Lung (tissue), 12 donors: ENCODE measurements around the gene FAM83C. TPM values are rescaled to one million over a fixed set of nuclear protein-coding genes. Genes with fewer than 3 reads are reported as not detected.

ENCODE experiments used
- ATAC-seq: fragments of 200-7000 bp; cut with Tn5 transposase; one replicate; pipeline ENCODE4 v1.9.1; 2020; ENCODE audit warnings: moderate number of reproducible peaks; ENCODE audit not compliant: insufficient read depth, low FRiP score
- DNase-seq, 3 donors: peaks; one replicate each; pipeline ENCODE4 v3.0.0-alpha.2; 2013 to 2017
- H3K27ac ChIP-seq, 2 donors: one replicate each; pipeline ENCODE4 v1.5.1; 2013; ENCODE audit warnings: mild to moderate bottlenecking in 2 of 2, moderate library complexity in 2 of 2, control low read depth in 1 of 2, inconsistent platforms in 1 of 2, low read depth in 1 of 2, low read length in 1 of 2
- H3K27me3 ChIP-seq, 3 donors: one replicate each; pipeline ENCODE4 v1.5.1; 2013; ENCODE audit warnings: low read length in 2 of 3; ENCODE audit not compliant: control insufficient read depth in 3 of 3, insufficient read depth in 3 of 3
- H3K36me3 ChIP-seq, 4 donors: one replicate each; pipeline ENCODE4 v1.5.1; 2013; ENCODE audit warnings: low read length in 4 of 4, mild to moderate bottlenecking in 1 of 4, moderate library complexity in 1 of 4; ENCODE audit not compliant: control insufficient read depth in 4 of 4, insufficient read depth in 4 of 4
- H3K4me1 ChIP-seq, 5 donors: one replicate each; pipeline ENCODE4 v1.5.1; 2013; ENCODE audit warnings: low read length in 5 of 5, mild to moderate bottlenecking in 2 of 5, moderate library complexity in 1 of 5; ENCODE audit not compliant: control insufficient read depth in 5 of 5, insufficient read depth in 5 of 5
- H3K4me3 ChIP-seq: one replicate; pipeline ENCODE4 v1.5.1; 2013; ENCODE audit warnings: mild to moderate bottlenecking, control low read depth, moderate library complexity
- H3K9ac ChIP-seq, 2 donors: one replicate each; pipeline ENCODE4 v1.5.1; 2013; ENCODE audit warnings: low read length in 2 of 2, control low read depth in 1 of 2; ENCODE audit not compliant: insufficient read depth in 1 of 2
- H3K9me3 ChIP-seq, 4 donors: one replicate each; pipeline ENCODE4 v1.5.1; 2013; ENCODE audit warnings: low read length in 3 of 4, mild to moderate bottlenecking in 1 of 4, moderate library complexity in 1 of 4; ENCODE audit not compliant: control insufficient read depth in 4 of 4, insufficient read depth in 3 of 4
- WGBS, 2 donors: extraction: QIAGEN DNeasy Blood & Tissue Kit; methylation state at CpG; one replicate each; pipeline ENCODE4 v1.1.7; 2013; 5-methylcytosine and 5-hydroxymethylcytosine counted together
- polyA plus RNA-seq, 2 donors: library from polyadenylated mRNA; stranded (reverse); fragments of 200-250 nt; gene quantifications; one replicate each; pipeline ENCODE4 v1.2.1, GENCODE V29; 2013
- total RNA-seq, 2 donors: library from RNA; depleted of rRNA in 1 of 2; stranded (reverse); fragments of >200 nt in 1 of 2; gene quantifications; one replicate each; pipeline ENCODE4 v1.2.1, GENCODE V29; 2014 to 2021
- TF ChIP-seq, protein P1 (sequence below): IDR thresholded peaks from 2 replicates; pipeline ENCODE4 v1.5.1; 2012; ENCODE audit warnings: mild to moderate bottlenecking; ENCODE audit errors: control extremely low read depth, extremely low read depth
- donor health status: control.
- donor health status: control.
- donor health status: Bipolar disorder and iron deficiency.
- donor health status: healthy.
- donor health status: DM: yes; HTN: yes; CAD: no.

Gene FAM83C
- total and polyA plus RNA-seq, 4 donors: not detected

GRCh38 chr20:35326740-35327073 is 34.5 kb upstream of the FAM83C start:
- no peak for ATAC-seq
- TF ChIP-seq, protein P1, sequence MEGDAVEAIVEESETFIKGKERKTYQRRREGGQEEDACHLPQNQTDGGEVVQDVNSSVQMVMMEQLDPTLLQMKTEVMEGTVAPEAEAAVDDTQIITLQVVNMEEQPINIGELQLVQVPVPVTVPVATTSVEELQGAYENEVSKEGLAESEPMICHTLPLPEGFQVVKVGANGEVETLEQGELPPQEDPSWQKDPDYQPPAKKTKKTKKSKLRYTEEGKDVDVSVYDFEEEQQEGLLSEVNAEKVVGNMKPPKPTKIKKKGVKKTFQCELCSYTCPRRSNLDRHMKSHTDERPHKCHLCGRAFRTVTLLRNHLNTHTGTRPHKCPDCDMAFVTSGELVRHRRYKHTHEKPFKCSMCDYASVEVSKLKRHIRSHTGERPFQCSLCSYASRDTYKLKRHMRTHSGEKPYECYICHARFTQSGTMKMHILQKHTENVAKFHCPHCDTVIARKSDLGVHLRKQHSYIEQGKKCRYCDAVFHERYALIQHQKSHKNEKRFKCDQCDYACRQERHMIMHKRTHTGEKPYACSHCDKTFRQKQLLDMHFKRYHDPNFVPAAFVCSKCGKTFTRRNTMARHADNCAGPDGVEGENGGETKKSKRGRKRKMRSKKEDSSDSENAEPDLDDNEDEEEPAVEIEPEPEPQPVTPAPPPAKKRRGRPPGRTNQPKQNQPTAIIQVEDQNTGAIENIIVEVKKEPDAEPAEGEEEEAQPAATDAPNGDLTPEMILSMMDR: no peak
- WGBS, 2 donors: 94 to 99% methylated on average over 3 of the region's 3 CpGs

GRCh38 chr20:35326021-35326739 is 34.0 kb upstream of the FAM83C start:
- H3K9ac ChIP-seq: no peak overlapping the region
- TF ChIP-seq, protein P1: no peak
- H3K4me1 ChIP-seq: peaks cover 0 to 9% (median 0%) of the 10 kb centered on the region in 5 donors
- H3K36me3 ChIP-seq: peaks cover 0 to 6% (median 0%) of the 10 kb centered on the region in 4 donors
- H3K27ac ChIP-seq: no peak overlapping the region
- ATAC-seq: no peak
- no peak for DNase-seq
- 86 to 87% methylated on average over 11 of the region's 11 CpGs for WGBS, 2 donors
- H3K27me3 ChIP-seq: no peaks in the 10 kb centered on the region
- no peaks in the 10 kb centered on the region for H3K9me3 ChIP-seq
- H3K4me3 ChIP-seq: no peak overlapping the region

More at GRCh38 chr20:35326740-35327073, 34.5 kb upstream of the FAM83C start:
- H3K4me1 ChIP-seq: peaks cover 0 to 9% (median 0%) of the 10 kb centered on the region in 5 donors
- H3K4me3 ChIP-seq: no peak overlapping the region
- peaks cover 0 to 6% (median 0%) of the 10 kb centered on the region in 4 donors for H3K36me3 ChIP-seq
- H3K9ac ChIP-seq: no peak overlapping the region
- no peaks in the 10 kb centered on the region for H3K27me3 ChIP-seq
- no peaks in the 10 kb centered on the region for H3K9me3 ChIP-seq
- DNase-seq: no peak
- H3K27ac ChIP-seq: peak overlapping the region in 1 of 2 donors; percentile 68

DNA sequence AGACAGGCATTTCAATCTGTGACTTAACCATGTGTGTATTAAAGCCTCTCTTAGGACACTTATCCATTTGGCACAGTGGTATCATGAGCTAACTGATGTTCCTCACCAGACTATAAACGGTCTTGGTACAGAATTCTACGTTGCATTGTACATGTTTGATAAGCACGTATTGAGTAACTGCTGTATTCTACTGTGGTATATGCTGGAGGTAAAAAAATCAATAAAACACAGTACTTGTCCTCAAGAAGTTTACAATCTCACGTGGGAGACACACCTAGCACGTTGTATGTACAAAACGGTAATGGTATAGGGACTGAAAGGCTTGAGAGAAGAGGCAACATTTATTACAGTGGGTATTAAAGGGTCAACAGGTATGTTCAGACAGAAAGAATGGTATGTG is 33.2 kb upstream of the FAM83C start:
- Histone ChIP-seq H3K27me3 (no peaks in the 10 kb centered on the region), H3K4me3 (no peak overlapping the region), H3K36me3 (peaks cover 0 to 6% (median 0%) of the 10 kb centered on the region in 4 donors), H3K4me1 (peaks cover 0 to 11% (median 0%) of the 10 kb centered on the region in 5 donors), H3K27ac (no peak overlapping the region), H3K9ac (no peak overlapping the region), H3K9me3 (no peaks in the 10 kb centered on the region)
- DNase-seq (no peak), ATAC-seq (no peak)
- TF ChIP-seq, protein P1: no peak
- 82 to 89% methylated on average over 6 of the region's 6 CpGs for WGBS, 2 donors
